OCI-LY1 (cell line): ENCODE data around the gene SBK3.

Experiments
- EZH2 ChIP-seq: fragments of 200-600 bp; sonication (generic), shearing (Covaris generic); IDR thresholded peaks from 2 replicates; pipeline ENCODE4 v1.8.0; 2017; ENCODE audit warnings: borderline replicate concordance, mixed run types, mild to moderate bottlenecking, antibody characterized with exemption, low read length, moderate library complexity, mixed read lengths
- TF ChIP-seq, protein P1 (sequence below): fragments of 200-600 bp; sonication (generic), shearing (Covaris generic); IDR thresholded peaks from 2 replicates; pipeline ENCODE4 v1.5.1; 2017; ENCODE audit warnings: mild to moderate bottlenecking, antibody characterized with exemption, low read length, moderate library complexity, mixed read lengths

DNA sequence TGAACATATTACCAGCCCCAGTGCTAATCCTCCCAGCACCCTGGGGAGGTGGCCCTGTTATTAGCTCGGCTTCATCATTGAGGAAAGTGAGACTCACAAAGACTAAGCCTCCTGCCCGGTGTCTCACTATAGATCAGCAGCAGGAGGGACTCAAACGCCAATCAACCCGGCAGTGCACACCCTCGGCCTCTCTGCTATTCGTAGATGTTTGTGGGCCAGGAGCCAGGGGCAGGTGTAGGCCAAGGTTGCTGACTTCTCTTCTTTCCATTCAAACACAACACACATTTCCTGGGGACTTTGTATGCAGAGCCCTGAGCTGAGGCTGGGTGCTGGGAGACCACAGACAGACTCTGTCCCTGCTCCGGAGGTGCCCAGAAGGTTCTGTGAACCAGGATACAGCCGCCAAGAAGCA is 9.4 kb upstream of the SBK3 start:
- TF ChIP-seq, protein P1, sequence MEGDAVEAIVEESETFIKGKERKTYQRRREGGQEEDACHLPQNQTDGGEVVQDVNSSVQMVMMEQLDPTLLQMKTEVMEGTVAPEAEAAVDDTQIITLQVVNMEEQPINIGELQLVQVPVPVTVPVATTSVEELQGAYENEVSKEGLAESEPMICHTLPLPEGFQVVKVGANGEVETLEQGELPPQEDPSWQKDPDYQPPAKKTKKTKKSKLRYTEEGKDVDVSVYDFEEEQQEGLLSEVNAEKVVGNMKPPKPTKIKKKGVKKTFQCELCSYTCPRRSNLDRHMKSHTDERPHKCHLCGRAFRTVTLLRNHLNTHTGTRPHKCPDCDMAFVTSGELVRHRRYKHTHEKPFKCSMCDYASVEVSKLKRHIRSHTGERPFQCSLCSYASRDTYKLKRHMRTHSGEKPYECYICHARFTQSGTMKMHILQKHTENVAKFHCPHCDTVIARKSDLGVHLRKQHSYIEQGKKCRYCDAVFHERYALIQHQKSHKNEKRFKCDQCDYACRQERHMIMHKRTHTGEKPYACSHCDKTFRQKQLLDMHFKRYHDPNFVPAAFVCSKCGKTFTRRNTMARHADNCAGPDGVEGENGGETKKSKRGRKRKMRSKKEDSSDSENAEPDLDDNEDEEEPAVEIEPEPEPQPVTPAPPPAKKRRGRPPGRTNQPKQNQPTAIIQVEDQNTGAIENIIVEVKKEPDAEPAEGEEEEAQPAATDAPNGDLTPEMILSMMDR = no peak
- no peak for TF ChIP-seq EZH2
